CD4-positive, alpha-beta T cell (primary cell): Measurements from ENCODE around the gene CCDC3. TPM values are rescaled to one million over a fixed set of nuclear protein-coding genes. Genes with fewer than 3 reads are reported as not detected.

Experiments used
- ATAC-seq: fragments of 200-7000 bp; cut with Tn5 transposase; one replicate; pipeline ENCODE4 v1.10.0; 2022; ENCODE audit warnings: mild to moderate bottlenecking; ENCODE audit not compliant: poor library complexity
- CTCF ChIA-PET: fragments of 350-600 bp; sonication (Branson Sonifier 250); formaldehyde crosslinking; loops from one replicate; lab custom pipeline; 2021; ENCODE audit warnings: antibody characterized with exemption, inconsistent platforms; lab: Charles Lee
- POLR2A ChIA-PET: fragments of 350-600 bp; sonication (Branson Sonifier 250); formaldehyde crosslinking; loops from one replicate; lab custom pipeline; 2021; ENCODE audit warnings: antibody characterized with exemption, inconsistent platforms; lab: Charles Lee
- DNase-seq, 14 experiments: peaks; one replicate each; pipeline ENCODE4 v3.0.0-alpha.2; 2013 to 2020; ENCODE audit warnings: mixed read lengths in 2 of 14
- H3K27ac ChIP-seq, 2 donors: one replicate each; pipeline versions ENCODE4 v1.5.1 to v1.7.0; 2013; ENCODE audit warnings: low read length in 2 of 2, low read depth in 1 of 2, mild to moderate bottlenecking in 1 of 2
- H3K27me3 ChIP-seq, 2 experiments: 1 replicate in 1 of 2; 2 replicates in 1 of 2; pipeline versions ENCODE4 v1.6.1 to v1.7.0; 2013; ENCODE audit warnings: low read length in 2 of 2, control low read depth in 1 of 2, mild to moderate bottlenecking in 1 of 2, moderate library complexity in 1 of 2; ENCODE audit not compliant: insufficient read depth in 2 of 2, control insufficient read depth in 1 of 2
- H3K36me3 ChIP-seq: one replicate; pipeline ENCODE4 v1.6.1; 2013; ENCODE audit warnings: low read length, control low read depth; ENCODE audit not compliant: insufficient read depth
- H3K4me1 ChIP-seq: one replicate; pipeline ENCODE4 v1.6.1; 2013; ENCODE audit warnings: low read length, control low read depth; ENCODE audit not compliant: insufficient read depth
- H3K4me3 ChIP-seq: one replicate; pipeline ENCODE4 v1.5.1; 2013; ENCODE audit warnings: mild to moderate bottlenecking, low read length, moderate library complexity
- H3K9me3 ChIP-seq, 2 experiments: 1 replicate in 1 of 2; 2 replicates in 1 of 2; pipeline versions ENCODE4 v1.6.1 to v1.7.0; 2013; ENCODE audit warnings: low read length in 2 of 2, mild to moderate bottlenecking in 2 of 2, control low read depth in 1 of 2, moderate library complexity in 1 of 2; ENCODE audit not compliant: control insufficient read depth in 1 of 2, insufficient read depth in 1 of 2
- H3K27ac Mint-ChIP-seq: one replicate; pipeline ENCODE4 v1.8.0; 2020; ENCODE audit warnings: mixed read lengths
- H3K27me3 Mint-ChIP-seq: one replicate; pipeline ENCODE4 v1.8.0; 2021; ENCODE audit warnings: mixed read lengths
- H3K36me3 Mint-ChIP-seq: one replicate; pipeline ENCODE4 v1.8.0; 2021; ENCODE audit warnings: low read depth, mixed read lengths
- H3K4me1 Mint-ChIP-seq: one replicate; pipeline ENCODE4 v1.8.0; 2021; ENCODE audit warnings: low read depth, mixed read lengths
- H3K4me3 Mint-ChIP-seq: one replicate; pipeline ENCODE4 v1.8.0; 2020; ENCODE audit warnings: mild to moderate bottlenecking, mixed read lengths
- H3K9me3 Mint-ChIP-seq: one replicate; pipeline ENCODE4 v1.8.0; 2020; ENCODE audit warnings: mixed read lengths
- CTCF ChIP-seq: fragments of 200-600 bp; IDR thresholded peaks from one replicate; pipeline ENCODE4 v1.8.0; 2022; ENCODE audit warnings: antibody characterized with exemption, mild to moderate bottlenecking
- intact Hi-C, 2 experiments: fragments of 100-400 bp; cut with DNase I in 1 of 2; cut with micrococcal nuclease in 1 of 2; formaldehyde crosslinking; loops; one replicate each; pipeline versions ENCODE4 v1.15.1 to v1.9.0; 2023 to 2025; cut with DNase I, micrococcal nuclease
- total RNA-seq, 174 experiments: library from RNA in 2 of 174; stranded (reverse) in 2 of 174; gene quantifications; one replicate each; pipeline ENCODE4 v1.2.3 and lab custom pipeline; 2021 to 2026

The CCDC3 gene
- total RNA-seq, 2 experiments from 2014 or later: 0.08 TPM; not detected in 1

DNA sequence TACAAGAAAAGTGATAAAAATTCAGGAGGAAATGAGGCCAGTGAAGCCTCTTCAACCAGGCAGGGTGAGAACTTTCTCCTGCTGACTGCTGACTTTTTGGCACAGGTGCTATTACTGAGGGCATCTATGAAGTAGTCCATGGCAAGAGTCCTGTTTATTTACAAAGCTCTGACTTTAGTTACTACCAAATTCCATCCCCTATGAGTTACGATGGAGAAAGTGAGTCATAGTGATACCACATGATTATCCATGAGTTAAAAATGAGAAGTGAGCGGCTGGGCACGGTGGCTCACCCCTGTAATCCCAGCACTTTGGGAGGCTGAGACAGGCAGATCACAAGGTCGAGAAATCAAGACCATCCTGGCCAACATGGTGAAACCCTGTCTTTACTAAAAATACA is 19.9 kb downstream of the CCDC3 start:
- POLR2A ChIA-PET: no interaction called here
- H3K27me3 Mint-ChIP-seq: peaks cover 25% of the 10 kb centered on the region
- TF ChIP-seq CTCF: no peak

DNA sequence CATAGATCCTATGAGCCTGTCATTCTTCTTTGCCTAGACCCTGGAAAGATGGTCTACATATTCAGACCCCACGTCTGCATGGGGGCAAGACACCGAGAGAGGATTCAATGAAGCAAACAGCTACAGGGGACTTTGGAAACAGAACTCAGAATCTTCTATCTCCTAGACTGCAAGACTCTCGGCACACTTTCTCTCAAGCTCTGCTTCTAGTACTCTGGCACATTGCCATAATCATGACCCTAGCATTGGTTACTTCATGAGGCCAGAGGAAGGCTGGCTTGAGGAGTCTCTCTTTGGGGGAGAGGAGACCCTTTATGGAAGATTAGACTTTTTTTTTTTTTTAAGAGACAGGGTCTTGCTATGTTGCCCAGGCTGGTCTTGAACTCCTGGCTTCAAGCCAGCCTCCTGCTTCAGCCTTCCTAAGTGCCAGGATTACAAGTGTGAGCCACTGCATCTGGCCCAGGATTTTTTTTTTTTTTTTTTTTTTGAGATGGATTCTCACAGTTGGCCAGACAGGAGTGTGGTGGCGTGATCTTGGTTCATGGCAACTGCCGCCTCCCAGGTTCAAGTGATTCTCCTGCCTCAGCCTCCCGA is 20.7 kb downstream of the CCDC3 start:
- ChIA-PET POLR2A (no interaction called here), CTCF (no interaction called here)
- Mint-ChIP-seq H3K4me1 (no peaks in the 10 kb centered on the region), H3K9me3 (no peaks in the 10 kb centered on the region), H3K4me3 (no peak overlapping the region), H3K27me3 (peaks cover 25% of the 10 kb centered on the region), H3K27ac (no peak overlapping the region), H3K36me3 (no peaks in the 10 kb centered on the region)
- H3K4me3 ChIP-seq: no peak overlapping the region
- H3K36me3 ChIP-seq: no peaks in the 10 kb centered on the region
- no peak for TF ChIP-seq CTCF
- no peak for ATAC-seq
- H3K27ac ChIP-seq: no peak overlapping the region
- intact Hi-C loops: no loop called here
- DNase-seq: no peak
- H3K4me1 ChIP-seq: no peaks in the 10 kb centered on the region
- H3K9me3 ChIP-seq: peaks cover 0 to 6% of the 10 kb centered on the region in 2 experiments
- H3K27me3 ChIP-seq: peaks cover 2 to 23% of the 10 kb centered on the region in 2 experiments

More for the DNA sequence above, 19.9 kb downstream of the CCDC3 start:
- H3K36me3 Mint-ChIP-seq: no peaks in the 10 kb centered on the region
- Histone ChIP-seq H3K36me3 (no peaks in the 10 kb centered on the region), H3K27ac (no peak overlapping the region), H3K9me3 (peaks cover 0 to 6% of the 10 kb centered on the region in 2 experiments), H3K4me1 (no peaks in the 10 kb centered on the region), H3K27me3 (peaks cover 2 to 20% of the 10 kb centered on the region in 2 experiments), H3K4me3 (no peak overlapping the region)
- ATAC-seq: no peak
- H3K4me3 Mint-ChIP-seq: no peak overlapping the region
- no peak overlapping the region for H3K27ac Mint-ChIP-seq
- DNase-seq: no peak
- CTCF ChIA-PET: no interaction called here
- H3K9me3 Mint-ChIP-seq: no peaks in the 10 kb centered on the region
- intact Hi-C loops: no loop called here
- no peaks in the 10 kb centered on the region for H3K4me1 Mint-ChIP-seq

- POLR2A ChIA-PET: no interaction called here
- no peak overlapping the region for H3K4me3 ChIP-seq
- Mint-ChIP-seq H3K36me3 (no peaks in the 10 kb centered on the region), H3K9me3 (no peaks in the 10 kb centered on the region), H3K27ac (no peak overlapping the region), H3K27me3 (peaks cover 29% of the 10 kb centered on the region), H3K4me1 (no peaks in the 10 kb centered on the region), H3K4me3 (no peak overlapping the region)
- peaks cover 2 to 23% of the 10 kb centered on the region in 2 experiments for H3K27me3 ChIP-seq
- H3K4me1 ChIP-seq: no peaks in the 10 kb centered on the region
- peaks cover 0 to 6% of the 10 kb centered on the region in 2 experiments for H3K9me3 ChIP-seq
- intact Hi-C loops: no loop called here
- H3K36me3 ChIP-seq: no peaks in the 10 kb centered on the region
- no peak for TF ChIP-seq CTCF
- ATAC-seq: no peak
- CTCF ChIA-PET: no interaction called here
- H3K27ac ChIP-seq: no peak overlapping the region
- no peak for DNase-seq
These were observed 21.3 kb downstream of the CCDC3 start for GRCh38 chr10:12980102-12980661.
